T47D (cell line): ENCODE measurements around the gene CAMSAP1.
"Not testable (repeated sequence)": the region's sequence is repeated elsewhere in the genome, so short reads cannot be mapped to it uniquely, and the experiment has no call there.

Source experiments
- DNase-seq, 2 experiments: peaks; one replicate each; pipeline versions ENCODE4 v3.0.0 to v3.0.0-alpha.2; 2011 to 2012; ENCODE audit warnings: low read depth in 1 of 2, low spot score in 1 of 2
- JUND ChIP-seq: IDR thresholded peaks from 2 replicates; pipeline ENCODE4 v1.6.1; 2012; ENCODE audit warnings: low read depth
- in situ Hi-C: cut with HindIII; loops from 2 replicates; pipeline ENCODE4 v1.10.0; 2016; ENCODE audit warnings: low sequenced_read_pairs, low pct_unique_long_range_greater_than_20kb

Gene CAMSAP1

GRCh38 chr9:135946392-135946994, 39.1 kb upstream of the CAMSAP1 start:
- in situ Hi-C loops = no loop called here
- DNase-seq = no peak
- TF ChIP-seq JUND = no peak

- in situ Hi-C loops = no loop called here
These were observed 38.6 kb upstream of the CAMSAP1 start for GRCh38 chr9:135945969-135946368.

GRCh38 chr9:135944444-135945252, 37.3 kb upstream of the CAMSAP1 start:
- TF ChIP-seq JUND = no peak
- in situ Hi-C loops = no loop called here
- no peak for DNase-seq

More at GRCh38 chr9:135945969-135946368, 38.6 kb upstream of the CAMSAP1 start:
- DNase-seq = no peak
- TF ChIP-seq JUND = no peak

- DNase-seq, in situ Hi-C loops: not testable (repeated sequence)
These were observed 36.3 kb upstream of the CAMSAP1 start for GRCh38 chr9:135943604-135944003.

- no peak for TF ChIP-seq JUND
- in situ Hi-C loops = no loop called here
These were observed 34.1 kb upstream of the CAMSAP1 start for GRCh38 chr9:135941288-135941995.

GRCh38 chr9:135939351-135940265, 32.3 kb upstream of the CAMSAP1 start:
- no peak for DNase-seq
- TF ChIP-seq JUND = no peak
- in situ Hi-C loops = no loop called here

More at GRCh38 chr9:135941288-135941995, 34.1 kb upstream of the CAMSAP1 start:
- DNase-seq = no peak

- DNase-seq = no peak
- no peak for TF ChIP-seq JUND
- in situ Hi-C loops = no loop called here
These were observed 30.5 kb upstream of the CAMSAP1 start for GRCh38 chr9:135937521-135938489.

GRCh38 chr9:135933114-135933513, 25.8 kb upstream of the CAMSAP1 start:
- in situ Hi-C loops = no loop called here
- DNase-seq = no peak
- no peak for TF ChIP-seq JUND

GRCh38 chr9:135932656-135933055, 25.3 kb upstream of the CAMSAP1 start:
- no peak for DNase-seq
- in situ Hi-C loops = no loop called here
- no peak for TF ChIP-seq JUND

- no peak for DNase-seq
- in situ Hi-C loops = no loop called here
- no peak for TF ChIP-seq JUND
These were observed 24.0 kb upstream of the CAMSAP1 start for GRCh38 chr9:135931349-135931820.
